H1 (cell line): Measurements from ENCODE around the gene CHDH. TPM values are rescaled to one million over a fixed set of nuclear protein-coding genes. Genes with fewer than 3 reads are reported as not detected.

Source experiments
- CTCF ChIA-PET: fragments of 300-600 bp; sonication (Branson Sonifier 250); formaldehyde crosslinking; loops from one replicate; lab custom pipeline; 2021; ENCODE audit not compliant: partially characterized antibody; lab: Charles Lee
- POLR2A ChIA-PET: fragments of 300-600 bp; sonication (Branson Sonifier 250); formaldehyde crosslinking; loops from one replicate; lab custom pipeline; 2021; ENCODE audit warnings: inconsistent platforms; ENCODE audit not compliant: partially characterized antibody; lab: Charles Lee
- DNase-seq, 2 experiments: peaks; one replicate each; pipeline versions ENCODE4 v3.0.0 to v3.0.0-alpha.2; 2010 to 2022; ENCODE audit warnings: low spot score in 2 of 2, low read depth in 1 of 2, mixed read lengths in 1 of 2
- FAIRE-seq: peaks from 2 replicates; lab custom pipeline; 2011; peaks lifted over from hg19 to GRCh38; lab: Jason Lieb, UNC
- H2AFZ ChIP-seq: 2 replicates; pipeline ENCODE4 v1.8.1; 2012; ENCODE audit warnings: low read length, inconsistent platforms
- H2AK5ac ChIP-seq: 2 replicates; pipeline ENCODE4 v1.6.1; 2013; ENCODE audit warnings: low read depth, low read length
- H2BK120ac ChIP-seq: replicated peaks from 2 replicates; pipeline ENCODE3; 2013; ENCODE audit warnings: low read depth, low read length, inconsistent platforms
- H2BK12ac ChIP-seq: 2 replicates; pipeline ENCODE4 v1.6.1; 2013; ENCODE audit warnings: low read depth, low read length
- H2BK15ac ChIP-seq: 2 replicates; pipeline ENCODE4 v1.6.1; 2013; ENCODE audit warnings: low read length
- H2BK20ac ChIP-seq: 2 replicates; pipeline ENCODE4 v1.6.1; 2013; ENCODE audit warnings: low read length
- H2BK5ac ChIP-seq: 2 replicates; pipeline ENCODE4 v1.6.1; 2013; ENCODE audit warnings: low read depth, low read length
- H3K14ac ChIP-seq: 2 replicates; pipeline ENCODE4 v1.6.1; 2013; ENCODE audit warnings: inconsistent platforms; ENCODE audit not compliant: insufficient read length
- H3K18ac ChIP-seq: 2 replicates; pipeline ENCODE4 v1.6.1; 2013; ENCODE audit warnings: low read length; ENCODE audit errors: extremely low read depth
- H3K23ac ChIP-seq: 2 replicates; pipeline ENCODE4 v1.6.1; 2013; ENCODE audit warnings: inconsistent platforms; ENCODE audit not compliant: insufficient read length
- H3K23me2 ChIP-seq: 2 replicates; pipeline ENCODE4 v1.6.1; 2013; ENCODE audit warnings: low read depth, low read length
- H3K27ac ChIP-seq: 2 replicates; pipeline ENCODE4 v1.6.1; 2011; ENCODE audit warnings: low read depth, low read length, inconsistent platforms
- H3K27me3 ChIP-seq, 4 experiments: replicated peaks in 1 of 4; 1 replicate in 1 of 4; 2 replicates in 3 of 4; pipeline versions ENCODE4 v1.6.1 to v1.8.1; 2011 to 2013; ENCODE audit warnings: low read length in 3 of 4, mild to moderate bottlenecking in 3 of 4, inconsistent platforms in 2 of 4, mixed read lengths in 2 of 4, moderate library complexity in 1 of 4; ENCODE audit not compliant: control insufficient read depth in 3 of 4, insufficient read depth in 3 of 4; ENCODE audit errors: extremely low read depth in 1 of 4
- H3K36me3 ChIP-seq, 4 experiments: 2 replicates each; pipeline versions ENCODE4 v1.6.1 to v1.8.1; 2011 to 2013; ENCODE audit warnings: mild to moderate bottlenecking in 4 of 4, low read length in 3 of 4, moderate library complexity in 2 of 4, control low read depth in 1 of 4, inconsistent platforms in 1 of 4; ENCODE audit not compliant: insufficient read depth in 4 of 4, control insufficient read depth in 2 of 4
- H3K4ac ChIP-seq: replicated peaks from 2 replicates; pipeline ENCODE3; 2013; ENCODE audit warnings: low read length, low read depth, mixed read lengths, inconsistent platforms; ENCODE audit not compliant: insufficient read length
- H3K4me1 ChIP-seq, 4 experiments: replicated peaks in 1 of 4; 1 replicate in 1 of 4; 2 replicates in 3 of 4; pipeline versions ENCODE4 v1.6.1 to v1.8.1; 2011 to 2013; ENCODE audit warnings: low read length in 3 of 4, inconsistent platforms in 2 of 4, mixed read lengths in 1 of 4; ENCODE audit not compliant: insufficient read depth in 4 of 4, control insufficient read depth in 3 of 4
- H3K4me2 ChIP-seq, 2 experiments: 2 replicates each; pipeline versions ENCODE4 v1.6.1 to v1.8.1; 2011 to 2013; ENCODE audit warnings: low read depth in 2 of 2, low read length in 2 of 2, control low read depth in 1 of 2, inconsistent platforms in 1 of 2, mild to moderate bottlenecking in 1 of 2; ENCODE audit not compliant: insufficient read depth in 1 of 2
- H3K4me3 ChIP-seq, 4 experiments: fragments of 200-600, 300-600 bp in 1 of 4; sonication (generic), shearing (Covaris generic), sonication (Bioruptor Twin) in 1 of 4; 2 replicates each; pipeline versions ENCODE4 v1.5.1 to v1.8.1; 2011 to 2016; ENCODE audit warnings: low read length in 4 of 4, low read depth in 3 of 4, control low read depth in 2 of 4, inconsistent platforms in 2 of 4, mild to moderate bottlenecking in 2 of 4, mixed read lengths in 1 of 4, moderate library complexity in 1 of 4; ENCODE audit not compliant: insufficient read depth in 2 of 4; ENCODE audit errors: extremely low read depth in 1 of 4
- H3K56ac ChIP-seq: replicated peaks from 2 replicates; pipeline ENCODE3; 2013; ENCODE audit warnings: low read depth, mild to moderate bottlenecking, mixed read lengths, low read length, inconsistent platforms; ENCODE audit not compliant: insufficient read length
- H3K79me1 ChIP-seq: 2 replicates; pipeline ENCODE4 v1.6.1; 2013; ENCODE audit warnings: low read depth, low read length, control low read depth
- H3K79me2 ChIP-seq, 2 experiments: 2 replicates each; pipeline versions ENCODE4 v1.6.1 to v1.8.1; 2012 to 2013; ENCODE audit warnings: low read length in 2 of 2, mild to moderate bottlenecking in 2 of 2, inconsistent platforms in 1 of 2; ENCODE audit not compliant: insufficient read depth in 2 of 2, control insufficient read depth in 1 of 2
- H3K9ac ChIP-seq, 4 experiments: replicated peaks in 1 of 4; 1 replicate in 1 of 4; 2 replicates in 3 of 4; pipeline versions ENCODE4 v1.6.1 to v1.8.1; 2011 to 2013; ENCODE audit warnings: low read depth in 3 of 4, low read length in 3 of 4, control low read depth in 2 of 4, mild to moderate bottlenecking in 2 of 4, moderate library complexity in 2 of 4, inconsistent platforms in 1 of 4; ENCODE audit errors: extremely low read depth in 1 of 4
- H3K9me3 ChIP-seq, 2 experiments: 2 replicates each; pipeline versions ENCODE4 v1.6.1 to v1.8.1; 2012 to 2013; ENCODE audit warnings: mild to moderate bottlenecking in 2 of 2, moderate library complexity in 2 of 2, control low read depth in 1 of 2, inconsistent platforms in 1 of 2, low read depth in 1 of 2, low read length in 1 of 2, mixed read lengths in 1 of 2; ENCODE audit not compliant: insufficient read depth in 2 of 2
- H4K20me1 ChIP-seq, 2 experiments: replicated peaks in 1 of 2; 2 replicates each; pipeline versions ENCODE3 to v1.8.1; 2011 to 2013; ENCODE audit warnings: inconsistent platforms in 2 of 2, low read length in 2 of 2, mild to moderate bottlenecking in 1 of 2; ENCODE audit not compliant: insufficient read depth in 2 of 2, control insufficient read depth in 1 of 2
- H4K5ac ChIP-seq: 2 replicates; pipeline ENCODE4 v1.6.1; 2013; ENCODE audit warnings: low read length, low read depth, mixed read lengths, inconsistent platforms; ENCODE audit not compliant: insufficient read length
- H4K8ac ChIP-seq: 2 replicates; pipeline ENCODE4 v1.8.0; 2013; ENCODE audit warnings: mild to moderate bottlenecking, moderate library complexity, low read length, inconsistent platforms; ENCODE audit not compliant: insufficient read depth; ENCODE audit errors: extremely low read depth
- H4K91ac ChIP-seq: replicated peaks from 2 replicates; pipeline ENCODE3; 2013; ENCODE audit warnings: low read length, mixed read lengths, inconsistent platforms; ENCODE audit not compliant: insufficient read length
- MAFK ChIP-seq: IDR thresholded peaks from 2 replicates; pipeline ENCODE4 v1.6.1; 2012; ENCODE audit warnings: low read depth, mild to moderate bottlenecking, improper control_type of control experiment, low read length
- SIN3A ChIP-seq, 2 experiments: IDR thresholded peaks in 1 of 2; conservative IDR thresholded peaks in 1 of 2; 2 replicates each; pipeline ENCODE4 v1.6.1; 2011 to 2012; ENCODE audit warnings: low read length in 2 of 2, improper control_type of control experiment in 1 of 2, low read depth in 1 of 2, mild to moderate bottlenecking in 1 of 2
- TAF7 ChIP-seq: optimal IDR thresholded peaks from 2 replicates; pipeline ENCODE3; 2011; ENCODE audit warnings: low read depth, mild to moderate bottlenecking, inconsistent platforms, low read length, moderate library complexity, borderline replicate concordance
- TCF12 ChIP-seq: IDR thresholded peaks from 2 replicates; pipeline ENCODE4 v1.6.1; 2011; ENCODE audit warnings: low read depth, mild to moderate bottlenecking, low read length
- TEAD4 ChIP-seq: IDR thresholded peaks from 2 replicates; pipeline ENCODE4 v1.6.1; 2012; ENCODE audit warnings: low read depth, low read length, inconsistent platforms, mixed read lengths
- YY1 ChIP-seq: IDR thresholded peaks from 2 replicates; pipeline ENCODE4 v1.6.1; 2011; ENCODE audit warnings: low read depth, mild to moderate bottlenecking, low read length
- WGBS, 2 experiments: shearing (Covaris generic) in 1 of 2; methylation state at CpG; one replicate each; pipeline versions ENCODE4 v1.1.6 to v1.1.7; 2013 to 2015; ENCODE audit warnings: low lambda C conversion rate in 2 of 2, mixed read lengths in 2 of 2, inconsistent platforms in 1 of 2, low coverage in 1 of 2, missing lambda C conversion rate in 1 of 2; ENCODE audit not compliant: insufficient replicate concordance in 2 of 2, insufficient coverage in 1 of 2, insufficient read length in 1 of 2; ENCODE audit errors: extremely low coverage in 1 of 2, missing lambda C conversion rate in 1 of 2; 5-methylcytosine and 5-hydroxymethylcytosine counted together
- polyA plus RNA-seq, 7 experiments: library from polyadenylated mRNA; depleted of rRNA in 3 of 7; stranded (reverse) in 5 of 7; unstranded in 2 of 7; fragments of >200 nt in 5 of 7; fragments of 200-250 nt in 2 of 7; gene quantifications; 1 replicate in 5 of 7; 2 replicates in 1 of 7; 4 replicates in 1 of 7; pipeline versions ENCODE4 v1.2.1 to v1.2.3, GENCODE V29; 2011 to 2013; ENCODE audit warnings: missing spikeins in 2 of 7, mixed read lengths in 2 of 7
- total RNA-seq: library from RNA; stranded (reverse); fragmentation: NEBNext Ultra II Directional; extraction: Animal tissue kit (Norgen Biotek cat#: 25700); gene quantifications from 2 replicates; pipeline ENCODE4 v1.2.1, GENCODE V29; 2021
- TF ChIP-seq, protein P1 (sequence below): IDR thresholded peaks from 2 replicates; pipeline ENCODE4 v1.6.1; 2012; ENCODE audit warnings: inconsistent platforms

CHDH gene
- total and polyA plus RNA-seq, 2 of the 8 experiments (the other 6 are each of a cell fraction or from before 2014, with no cell fraction given) = 4.9 to 10.3 TPM

DNA sequence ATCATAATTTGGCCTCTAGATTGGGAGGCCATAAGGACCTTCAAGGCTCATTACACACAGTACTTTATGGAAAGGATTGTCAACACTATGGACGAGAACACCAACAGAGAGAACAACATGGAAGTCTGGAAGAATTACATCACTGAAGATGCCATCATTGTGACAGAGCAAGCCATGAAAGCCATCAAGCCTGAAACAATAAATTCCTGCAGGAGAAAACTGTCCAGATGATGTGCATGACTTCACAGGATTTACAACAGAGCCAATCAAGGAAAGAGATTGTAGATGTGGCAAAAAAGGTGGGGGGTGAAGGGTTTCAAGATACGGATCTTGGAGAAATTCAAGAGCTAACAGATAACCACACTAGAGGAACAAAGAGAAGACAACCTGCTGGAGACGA, 16.0 kb upstream of the CHDH start:
- Histone ChIP-seq H3K18ac (no peak overlapping the region), H3K4me2 (no peak overlapping the region), H2AK5ac (no peak overlapping the region), H2BK12ac (no peak overlapping the region), H3K4me3 (no peak overlapping the region), H3K9ac (no peak overlapping the region), H3K23me2 (no peaks in the 10 kb centered on the region), H3K27ac (no peak overlapping the region), H4K5ac (no peak overlapping the region), H3K27me3 (no peaks in the 10 kb centered on the region), H3K4me1 (no peaks in the 10 kb centered on the region), H3K36me3 (peaks cover 2 to 40% (median 22%) of the 10 kb centered on the region in 4 experiments; a peak in 6 of 8 replicates), H2BK20ac (no peak overlapping the region), H2BK5ac (no peak overlapping the region), H3K4ac (no peak overlapping the region), H4K8ac (no peak overlapping the region), H3K79me2 (no peaks in the 10 kb centered on the region), H2AFZ (no peak overlapping the region), H3K9me3 (no peaks in the 10 kb centered on the region), H4K91ac (no peak overlapping the region), H3K56ac (no peak overlapping the region), H2BK120ac (no peak overlapping the region), H3K79me1 (no peaks in the 10 kb centered on the region), H4K20me1 (peaks cover 2 to 4% of the 10 kb centered on the region in 2 experiments), H3K23ac (no peak overlapping the region), H2BK15ac (no peak overlapping the region), H3K14ac (no peak overlapping the region)
- TF ChIP-seq TEAD4 (no peak), TAF7 (no peak), MAFK (no peak), TCF12 (no peak), YY1 (no peak), SIN3A (conservative IDR thresholded peaks at IDR 0.05 in 1 of 2, IDR thresholded peaks at IDR 0.05 in 1 of 2; ENCODE audit: low read depth in 1 of 2, low read length in 2 of 2) (no peak)
- TF ChIP-seq, protein P1, sequence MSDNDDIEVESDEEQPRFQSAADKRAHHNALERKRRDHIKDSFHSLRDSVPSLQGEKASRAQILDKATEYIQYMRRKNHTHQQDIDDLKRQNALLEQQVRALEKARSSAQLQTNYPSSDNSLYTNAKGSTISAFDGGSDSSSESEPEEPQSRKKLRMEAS = no peak
- ChIA-PET POLR2A (interaction anchor here (0.8 kb wide), 1 partner anchor 17 kb away, joined by 3 read pairs; no protein-coding TSS in a partner anchor), CTCF (interaction anchor here (0.6 to 1.4 kb wide), 5 partner anchors 9 to 484 kb away, joined by 3 to 4 read pairs (median 3); no protein-coding TSS in a partner anchor)
- DNase-seq = no peak
- 76% methylated on average over 3 of the region's 3 CpGs; no CpG with 5 or more reads in 1 of the 2 experiments for WGBS, 2 experiments
- FAIRE-seq = no peak
